Testis (tissue), 2 donors: ENCODE measurements around the gene CEACAM16.

Experiments
- POLR2A ChIP-seq: fragments of 450-650 bp; IDR thresholded peaks from one replicate; pipeline ENCODE4 v1.6.1; 2017; ENCODE audit warnings: antibody characterized with exemption, mild to moderate bottlenecking, moderate library complexity
- TF ChIP-seq, protein P1 (sequence below), 3 experiments: fragments of 450-650 bp in 2 of 3; fragments of 200-600 bp in 1 of 3; sonication (generic) in 1 of 3; IDR thresholded peaks; one replicate each; pipeline ENCODE4 v1.5.1; 2016 to 2019; ENCODE audit warnings: antibody characterized with exemption in 3 of 3, mild to moderate bottlenecking in 2 of 3, moderate library complexity in 1 of 3

- TF ChIP-seq, protein P1, sequence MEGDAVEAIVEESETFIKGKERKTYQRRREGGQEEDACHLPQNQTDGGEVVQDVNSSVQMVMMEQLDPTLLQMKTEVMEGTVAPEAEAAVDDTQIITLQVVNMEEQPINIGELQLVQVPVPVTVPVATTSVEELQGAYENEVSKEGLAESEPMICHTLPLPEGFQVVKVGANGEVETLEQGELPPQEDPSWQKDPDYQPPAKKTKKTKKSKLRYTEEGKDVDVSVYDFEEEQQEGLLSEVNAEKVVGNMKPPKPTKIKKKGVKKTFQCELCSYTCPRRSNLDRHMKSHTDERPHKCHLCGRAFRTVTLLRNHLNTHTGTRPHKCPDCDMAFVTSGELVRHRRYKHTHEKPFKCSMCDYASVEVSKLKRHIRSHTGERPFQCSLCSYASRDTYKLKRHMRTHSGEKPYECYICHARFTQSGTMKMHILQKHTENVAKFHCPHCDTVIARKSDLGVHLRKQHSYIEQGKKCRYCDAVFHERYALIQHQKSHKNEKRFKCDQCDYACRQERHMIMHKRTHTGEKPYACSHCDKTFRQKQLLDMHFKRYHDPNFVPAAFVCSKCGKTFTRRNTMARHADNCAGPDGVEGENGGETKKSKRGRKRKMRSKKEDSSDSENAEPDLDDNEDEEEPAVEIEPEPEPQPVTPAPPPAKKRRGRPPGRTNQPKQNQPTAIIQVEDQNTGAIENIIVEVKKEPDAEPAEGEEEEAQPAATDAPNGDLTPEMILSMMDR (IDR thresholded peaks at IDR 0.05) = no peak
- TF ChIP-seq POLR2A = no peak
Observed at GRCh38 chr19:44697670-44698034, 1.3 kb upstream of the CEACAM16 start.
